ENCODE data around the gene RGS13. TPM values are rescaled to one million over a fixed set of nuclear protein-coding genes. Genes with fewer than 3 reads are reported as not detected.

Gene RGS13
- total RNA-seq, 4 donors from 2014 or later, result 0.37 to 0.51 TPM; not detected in 2

Other genes starting within 250 kb of the RGS13 start
- gene RGS1, start 60.4 kb upstream of the RGS13 start, total RNA-seq, result 10 to 100 TPM; 10.7 to 31.5 (median 23.7) TPM
- gene RGS2, start 172.9 kb downstream of the RGS13 start, total RNA-seq, result 100 to 1,000 TPM; 103 to 164 (median 134) TPM